HG02763 (cell line): Measurements from ENCODE around the gene KRTAP4-6.
"Not testable (repeated sequence)": the region's sequence is repeated elsewhere in the genome, so short reads cannot be mapped to it uniquely, and the experiment has no call there.

ENCODE experiments used
- ATAC-seq: cut with Tn5 transposase; IDR thresholded peaks from one replicate; pipeline ENCODE4 v1.9.1; 2021; ENCODE audit warnings: mild to moderate bottlenecking, moderate library complexity; ENCODE audit not compliant: unreplicated experiment

Gene KRTAP4-6

GRCh38 chr17:41147531-41148204 lies 7.3 kb upstream of the KRTAP4-6 start:
- no peak for ATAC-seq

GRCh38 chr17:41145261-41145660 lies 4.9 kb upstream of the KRTAP4-6 start:
- ATAC-seq: no peak

GRCh38 chr17:41144846-41145245 lies 4.5 kb upstream of the KRTAP4-6 start:
- ATAC-seq: no peak

- ATAC-seq: no peak
Measured at GRCh38 chr17:41141361-41141760, 1.0 kb upstream of the KRTAP4-6 start.

- not testable (repeated sequence) for ATAC-seq
Measured at GRCh38 chr17:41139865-41140264, 479 bp downstream of the KRTAP4-6 start.

- no peak for ATAC-seq
Measured at GRCh38 chr17:41133880-41134735, 6.2 kb downstream of the KRTAP4-6 start.

GRCh38 chr17:41131979-41132378 lies 8.4 kb downstream of the KRTAP4-6 start:
- no peak for ATAC-seq

- no peak for ATAC-seq
Measured at GRCh38 chr17:41127371-41127770, 13.0 kb downstream of the KRTAP4-6 start.

GRCh38 chr17:41126412-41126811 lies 13.9 kb downstream of the KRTAP4-6 start:
- no peak for ATAC-seq

GRCh38 chr17:41125064-41125463 lies 15.3 kb downstream of the KRTAP4-6 start:
- ATAC-seq: no peak

- not testable (repeated sequence) for ATAC-seq
Measured at GRCh38 chr17:41123991-41124371, 16.4 kb downstream of the KRTAP4-6 start, which contains the start of gene KRTAP4-12. KRTAP4-12 (minus strand) TSS chr17:41124182; CDS start chr17:41124122, 60 bp downstream.

GRCh38 chr17:41123292-41123990 lies 16.9 kb downstream of the KRTAP4-6 start:
- not testable (repeated sequence) for ATAC-seq

- no peak for ATAC-seq
Measured at GRCh38 chr17:41121742-41122141, 18.6 kb downstream of the KRTAP4-6 start.

GRCh38 chr17:41119696-41120690 lies 20.4 kb downstream of the KRTAP4-6 start:
- ATAC-seq: not testable (repeated sequence)

GRCh38 chr17:41118721-41119120 lies 21.6 kb downstream of the KRTAP4-6 start:
- no peak for ATAC-seq

- ATAC-seq: not testable (repeated sequence)
Measured at GRCh38 chr17:41117846-41118386, 22.4 kb downstream of the KRTAP4-6 start, which contains the start of gene KRTAP4-11. KRTAP4-11 (minus strand) TSS chr17:41118373; CDS start chr17:41118315, 58 bp downstream.

GRCh38 chr17:41116297-41116696 lies 24.0 kb downstream of the KRTAP4-6 start:
- ATAC-seq: no peak

GRCh38 chr17:41111151-41111885 lies 29.0 kb downstream of the KRTAP4-6 start:
- ATAC-seq: no peak
